ENCODE results near the gene MAP4K1. TPM values are rescaled to one million over a fixed set of nuclear protein-coding genes. Genes with fewer than 3 reads are reported as not detected.

MAP4K1 gene
- total and polyA plus RNA-seq, 2 of the 13 experiments (the other 11 are each of a cell fraction or from before 2014, with no cell fraction given): 0.24 to 0.89 TPM

- TF ChIP-seq, protein P1, sequence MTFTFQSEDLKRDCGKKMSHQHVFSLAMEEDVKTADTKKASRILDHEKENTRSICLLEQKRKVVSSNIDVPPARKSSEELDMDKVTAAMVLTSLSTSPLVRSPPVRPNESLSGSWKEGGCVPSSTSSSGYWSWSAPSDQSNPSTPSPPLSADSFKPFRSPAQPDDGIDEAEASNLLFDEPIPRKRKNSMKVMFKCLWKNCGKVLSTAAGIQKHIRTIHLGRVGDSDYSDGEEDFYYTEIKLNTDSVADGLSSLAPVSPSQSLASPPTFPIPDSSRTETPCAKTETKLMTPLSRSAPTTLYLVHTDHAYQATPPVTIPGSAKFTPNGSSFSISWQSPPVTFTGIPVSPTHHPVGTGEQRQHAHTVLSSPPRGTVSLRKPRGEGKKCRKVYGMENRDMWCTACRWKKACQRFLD (CRISPR knock-in tag; IDR thresholded peaks at IDR 0.05; ENCODE audit: borderline replicate concordance): peak; percentile 73; the same call in 1 of the 2 replicates
- no peak for TF ChIP-seq TOE1 (CRISPR knock-in tag; IDR thresholded peaks at IDR 0.05)
- TF ChIP-seq RERE (CRISPR knock-in tag; IDR thresholded peaks at IDR 0.05; ENCODE audit: low read depth): no peak
- TF ChIP-seq, protein P2, sequence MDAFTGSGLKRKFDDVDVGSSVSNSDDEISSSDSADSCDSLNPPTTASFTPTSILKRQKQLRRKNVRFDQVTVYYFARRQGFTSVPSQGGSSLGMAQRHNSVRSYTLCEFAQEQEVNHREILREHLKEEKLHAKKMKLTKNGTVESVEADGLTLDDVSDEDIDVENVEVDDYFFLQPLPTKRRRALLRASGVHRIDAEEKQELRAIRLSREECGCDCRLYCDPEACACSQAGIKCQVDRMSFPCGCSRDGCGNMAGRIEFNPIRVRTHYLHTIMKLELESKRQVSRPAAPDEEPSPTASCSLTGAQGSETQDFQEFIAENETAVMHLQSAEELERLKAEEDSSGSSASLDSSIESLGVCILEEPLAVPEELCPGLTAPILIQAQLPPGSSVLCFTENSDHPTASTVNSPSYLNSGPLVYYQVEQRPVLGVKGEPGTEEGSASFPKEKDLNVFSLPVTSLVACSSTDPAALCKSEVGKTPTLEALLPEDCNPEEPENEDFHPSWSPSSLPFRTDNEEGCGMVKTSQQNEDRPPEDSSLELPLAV (CRISPR knock-in tag; conservative IDR thresholded peaks at IDR 0.05; ENCODE audit: low read depth): no peak
- TF ChIP-seq ERF (CRISPR knock-in tag; IDR thresholded peaks at IDR 0.05): peak; percentile 66; the same call in 1 of the 2 replicates
- no peak for TF ChIP-seq ETV6 (CRISPR knock-in tag; conservative IDR thresholded peaks at IDR 0.05)
- no peak for TF ChIP-seq ZNF609 (CRISPR knock-in tag; IDR thresholded peaks at IDR 0.05; ENCODE audit: borderline replicate concordance)
- peak; percentile 33; the same call in 1 of the 2 replicates for TF ChIP-seq MIXL1 (CRISPR knock-in tag; IDR thresholded peaks at IDR 0.05)
- peak; percentile 72; the same call in 1 of the 2 replicates for TF ChIP-seq REPIN1 (CRISPR knock-in tag; IDR thresholded peaks at IDR 0.05; ENCODE audit: borderline replicate concordance, low read depth)
- TF ChIP-seq KAT2B (IDR thresholded peaks at IDR 0.05; ENCODE audit: borderline replicate concordance, low read depth, low read length): no peak
- TF ChIP-seq JUN (CRISPR knock-in tag; IDR thresholded peaks at IDR 0.05): no peak; the same call in 1 of the 2 replicates
- no peak for TF ChIP-seq SNAI1 (CRISPR knock-in tag; IDR thresholded peaks at IDR 0.05; ENCODE audit: borderline replicate concordance)
- TF ChIP-seq NFE2 (CRISPR knock-in tag; IDR thresholded peaks at IDR 0.05): no peak
- no peak for TF ChIP-seq ZNF883 (CRISPR knock-in tag; IDR thresholded peaks at IDR 0.05; ENCODE audit: not compliant biosample characterization)
- TF ChIP-seq ARNT (IDR thresholded peaks at IDR 0.05): no peak
- no peak for TF ChIP-seq RORA (CRISPR knock-in tag; IDR thresholded peaks at IDR 0.05)
These were observed 1.0 kb upstream of the MAP4K1 start, which contains the start of gene EIF3K (continued) for GRCh38 chr19:38618590-38619360.

All from HepG2 (cell line).